Measurements from ENCODE around the gene TCEAL9. TPM values are rescaled to one million over a fixed set of nuclear protein-coding genes. Genes with fewer than 3 reads are reported as not detected.

TCEAL9 gene
- total and polyA plus RNA-seq, 2 of the 8 experiments (the other 6 are each of a cell fraction or from before 2014, with no cell fraction given) = 22.2 to 36.8 TPM

DNA sequence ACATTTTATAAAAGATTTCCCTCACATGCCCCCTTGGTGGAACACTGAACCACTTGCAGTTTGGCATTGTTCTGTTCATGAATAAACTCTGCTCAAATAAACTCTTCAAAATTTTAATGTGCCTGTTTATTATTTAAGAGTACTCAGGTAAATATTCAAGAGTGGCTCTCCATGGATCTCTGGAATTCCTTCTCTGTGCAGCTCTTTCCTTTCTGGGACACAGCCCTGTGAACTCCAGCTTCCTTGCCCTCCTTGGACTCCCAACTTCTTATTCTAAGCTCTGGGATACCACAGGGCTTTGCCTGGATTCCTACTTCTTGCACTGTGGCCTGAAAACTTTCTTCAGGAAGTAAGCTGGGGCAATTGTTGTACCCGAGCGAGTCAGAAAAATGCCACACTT is 28.4 kb downstream of the TCEAL9 start:
- Histone ChIP-seq H3K79me2 (ENCODE audit: control insufficient read depth in 1 of 2, insufficient read depth in 2 of 2, low read length in 2 of 2) (no peaks in the 10 kb centered on the region), H3K14ac (ENCODE audit: insufficient read length) (no peak overlapping the region), H3K23ac (ENCODE audit: insufficient read length) (no peak overlapping the region), H3K18ac (ENCODE audit: extremely low read depth, low read length) (no peak overlapping the region), H2BK20ac (ENCODE audit: low read length) (no peak overlapping the region), H3K79me1 (ENCODE audit: low read depth, low read length) (no peaks in the 10 kb centered on the region), H2AK5ac (ENCODE audit: low read depth, low read length) (no peak overlapping the region), H3K56ac (replicated peaks; ENCODE audit: insufficient read length, low read depth, low read length) (no peak overlapping the region), H3K27me3 (replicated peaks in 1 of 4; ENCODE audit: control insufficient read depth in 3 of 4, extremely low read depth in 1 of 4, insufficient read depth in 3 of 4, low read length in 3 of 4) (no peaks in the 10 kb centered on the region), H3K9me3 (ENCODE audit: insufficient read depth in 2 of 2, low read depth in 1 of 2, low read length in 1 of 2) (no peaks in the 10 kb centered on the region), H3K36me3 (ENCODE audit: control insufficient read depth in 2 of 4, insufficient read depth in 4 of 4, low read length in 3 of 4) (peaks cover 0 to 16% (median 2%) of the 10 kb centered on the region in 4 experiments; a peak in 2 of 8 replicates), H4K5ac (ENCODE audit: insufficient read length, low read depth, low read length) (no peak overlapping the region), H3K4me3 (ENCODE audit: extremely low read depth in 1 of 4, insufficient read depth in 2 of 4, low read depth in 3 of 4, low read length in 4 of 4) (no peak overlapping the region), H4K91ac (replicated peaks; ENCODE audit: insufficient read length, low read length) (no peak overlapping the region), H2BK12ac (ENCODE audit: low read depth, low read length) (no peak overlapping the region), H3K4ac (replicated peaks; ENCODE audit: insufficient read length, low read depth, low read length) (no peak overlapping the region), H3K4me1 (replicated peaks in 1 of 4; ENCODE audit: control insufficient read depth in 3 of 4, insufficient read depth in 4 of 4, low read length in 3 of 4) (no peaks in the 10 kb centered on the region), H2AFZ (ENCODE audit: low read length) (no peak overlapping the region), H4K20me1 (replicated peaks in 1 of 2; ENCODE audit: control insufficient read depth in 1 of 2, insufficient read depth in 2 of 2, low read length in 2 of 2) (no peaks in the 10 kb centered on the region), H3K4me2 (ENCODE audit: insufficient read depth in 1 of 2, low read depth in 2 of 2, low read length in 2 of 2) (no peak overlapping the region), H3K27ac (ENCODE audit: low read depth, low read length) (no peak overlapping the region), H2BK15ac (ENCODE audit: low read length) (no peak overlapping the region), H3K23me2 (ENCODE audit: low read depth, low read length) (no peaks in the 10 kb centered on the region), H2BK5ac (ENCODE audit: low read depth, low read length) (no peak overlapping the region), H3K9ac (replicated peaks in 1 of 4; ENCODE audit: extremely low read depth in 1 of 4, low read depth in 3 of 4, low read length in 3 of 4) (no peak overlapping the region), H4K8ac (ENCODE audit: extremely low read depth, insufficient read depth, low read length) (no peak overlapping the region), H2BK120ac (replicated peaks; ENCODE audit: low read depth, low read length) (no peak overlapping the region)
- DNase-seq (ENCODE audit: low read depth in 1 of 2, low spot score in 2 of 2) (no peak), FAIRE-seq (no peak)
- ChIA-PET CTCF (ENCODE audit: partially characterized antibody) (interaction anchor here (1.3 to 1.4 kb wide), 2 partner anchors 54 to 80 kb away, joined by 3 read pairs; no protein-coding TSS in a partner anchor), POLR2A (ENCODE audit: partially characterized antibody) (interaction anchor here (1.4 to 2.8 kb wide), 4 partner anchors 8 to 29 kb away, joined by 3 to 13 read pairs (median 4); partner anchors contain the start of genes BEX3 and TCEAL9)
- 67% methylated on average over 2 of the region's 2 CpGs; no CpG with 5 or more reads in 1 of the 2 experiments for WGBS, 2 experiments (ENCODE audit: extremely low coverage in 1 of 2, insufficient coverage in 1 of 2, insufficient read length in 1 of 2, insufficient replicate concordance in 2 of 2, low coverage in 1 of 2, low lambda C conversion rate in 2 of 2, missing lambda C conversion rate in 1 of 2)
- no peak for TF ChIP-seq SAP30 (IDR thresholded peaks at IDR 0.05; ENCODE audit: insufficient read depth, insufficient replicate concordance, low read length)
- no peak for TF ChIP-seq YY1 (IDR thresholded peaks at IDR 0.05; ENCODE audit: low read depth, low read length)
- TF ChIP-seq EGR1 (IDR thresholded peaks at IDR 0.05; ENCODE audit: borderline replicate concordance, low read depth, low read length) = no peak
- TF ChIP-seq ZNF274 (IDR thresholded peaks at IDR 0.05; ENCODE audit: borderline replicate concordance, extremely low read depth, low read length) = no peak
- TF ChIP-seq, protein P1, sequence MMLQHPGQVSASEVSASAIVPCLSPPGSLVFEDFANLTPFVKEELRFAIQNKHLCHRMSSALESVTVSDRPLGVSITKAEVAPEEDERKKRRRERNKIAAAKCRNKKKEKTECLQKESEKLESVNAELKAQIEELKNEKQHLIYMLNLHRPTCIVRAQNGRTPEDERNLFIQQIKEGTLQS (IDR thresholded peaks at IDR 0.05; ENCODE audit: insufficient read depth, low read depth, low read length) = no peak
